Endothelial cell of umbilical vein (primary cell): ENCODE measurements around the gene VASN. TPM values are rescaled to one million over a fixed set of nuclear protein-coding genes. Genes with fewer than 3 reads are reported as not detected.

Experiments
- BruUV-seq: library from RNA; stranded (reverse); fragments of 400-500 nt; replicated peaks from 2 replicates; lab custom pipeline; 2021; lab: Mats Ljungman, UMichigan
- CTCF ChIA-PET: fragments of 300-600, 350-600 bp; sonication (Branson Sonifier 250); formaldehyde crosslinking; loops from one replicate; lab custom pipeline; 2021; ENCODE audit warnings: antibody characterized with exemption, inconsistent platforms; lab: Charles Lee
- POLR2A ChIA-PET: fragments of 300-600, 350-600 bp; sonication (Branson Sonifier 250); formaldehyde crosslinking; loops from one replicate; lab custom pipeline; 2021; ENCODE audit warnings: antibody characterized with exemption, inconsistent platforms; lab: Charles Lee
- DNase-seq: peaks from one replicate; pipeline ENCODE4 v3.0.0-alpha.2; 2011; ENCODE audit warnings: low read depth, low spot score
- FAIRE-seq: peaks from 2 replicates; lab custom pipeline; 2011; peaks lifted over from hg19 to GRCh38; lab: Jason Lieb, UNC
- H2AFZ ChIP-seq: 2 replicates; pipeline ENCODE4 v1.6.0; 2012; ENCODE audit warnings: low read depth, low read length, control low read depth, inconsistent platforms
- H3K27ac ChIP-seq: 2 replicates; pipeline ENCODE4 v1.5.1; 2011; ENCODE audit warnings: low read depth, mild to moderate bottlenecking, control low read depth, low read length, moderate library complexity; ENCODE audit not compliant: insufficient read depth
- H3K27me3 ChIP-seq, 2 experiments: 2 replicates each; pipeline versions ENCODE4 v1.6.0 to v1.6.1; 2011; ENCODE audit warnings: low read length in 2 of 2, mixed read lengths in 1 of 2; ENCODE audit not compliant: control insufficient read depth in 2 of 2, insufficient read depth in 2 of 2
- H3K36me3 ChIP-seq, 2 experiments: 2 replicates in 1 of 2; 3 replicates in 1 of 2; pipeline ENCODE4 v1.5.1; 2011; ENCODE audit warnings: low read length in 2 of 2, mild to moderate bottlenecking in 1 of 2, moderate library complexity in 1 of 2; ENCODE audit not compliant: control insufficient read depth in 2 of 2, insufficient read depth in 2 of 2; ENCODE audit errors: extremely low read depth in 1 of 2
- H3K4me1 ChIP-seq: 3 replicates; pipeline ENCODE4 v1.5.1; 2011; ENCODE audit warnings: mild to moderate bottlenecking, low read length; ENCODE audit not compliant: control insufficient read depth, insufficient read depth; ENCODE audit errors: extremely low read depth
- H3K4me2 ChIP-seq: 2 replicates; pipeline ENCODE4 v1.6.1; 2011; ENCODE audit warnings: low read length, control low read depth, mixed read lengths; ENCODE audit not compliant: insufficient read depth
- H3K4me3 ChIP-seq, 3 experiments: fragments of 200-600 bp in 1 of 3; sonication (generic), shearing (Covaris generic) in 1 of 3; replicated peaks in 1 of 3; 2 replicates each; pipeline ENCODE4 v1.5.1; 2011 to 2016; ENCODE audit warnings: control low read depth in 3 of 3, low read length in 3 of 3, mild to moderate bottlenecking in 2 of 3, inconsistent platforms in 1 of 3, low read depth in 1 of 3, moderate library complexity in 1 of 3; ENCODE audit not compliant: insufficient read depth in 1 of 3
- H3K79me2 ChIP-seq: 2 replicates; pipeline ENCODE4 v1.6.0; 2012; ENCODE audit warnings: low read length, inconsistent platforms; ENCODE audit not compliant: control insufficient read depth, insufficient read depth
- H3K9ac ChIP-seq: replicated peaks from 2 replicates; pipeline ENCODE3; 2011; ENCODE audit warnings: low read length, control low read depth; ENCODE audit not compliant: insufficient read depth; ENCODE audit errors: extremely low read depth
- H3K9me1 ChIP-seq: replicated peaks from 3 replicates; pipeline ENCODE4 v1.6.0; 2011; ENCODE audit warnings: mild to moderate bottlenecking, low read length; ENCODE audit not compliant: control insufficient read depth, insufficient read depth; ENCODE audit errors: extremely low read depth
- H3K9me3 ChIP-seq: replicated peaks from 2 replicates; pipeline ENCODE4 v1.5.1; 2012; ENCODE audit warnings: low read length, inconsistent platforms; ENCODE audit not compliant: control insufficient read depth, insufficient read depth
- H4K20me1 ChIP-seq: replicated peaks from 2 replicates; pipeline ENCODE3; 2011; ENCODE audit warnings: mild to moderate bottlenecking, low read length; ENCODE audit not compliant: control insufficient read depth, insufficient read depth; ENCODE audit errors: extremely low read depth
- EZH2 ChIP-seq: IDR thresholded peaks from 2 replicates; pipeline ENCODE4 v1.6.1; 2012; ENCODE audit warnings: borderline replicate concordance, low read depth, mild to moderate bottlenecking, moderate library complexity, low read length, inconsistent platforms; ENCODE audit not compliant: severe bottlenecking
- GATA2 ChIP-seq: IDR thresholded peaks from 2 replicates; pipeline ENCODE4 v1.7.0; 2011; ENCODE audit warnings: low read depth, mild to moderate bottlenecking, moderate library complexity, mixed read lengths, low read length; ENCODE audit not compliant: insufficient read length, insufficient read depth
- JUN ChIP-seq: IDR thresholded peaks from 2 replicates; pipeline ENCODE4 v1.6.1; 2011; ENCODE audit warnings: borderline replicate concordance, low read depth; ENCODE audit not compliant: insufficient read length, insufficient read depth
- MYC ChIP-seq: IDR thresholded peaks from one replicate; pipeline ENCODE4 v1.6.1; 2011; ENCODE audit warnings: mild to moderate bottlenecking, low read depth, low read length
- POLR2A ChIP-seq: IDR thresholded peaks from 2 replicates; pipeline ENCODE4 v1.6.1; 2012; ENCODE audit warnings: low read depth, mild to moderate bottlenecking, control low read depth, low read length
- POLR2AphosphoS5 ChIP-seq: IDR thresholded peaks from 2 replicates; pipeline ENCODE4 v1.6.1; 2012; ENCODE audit warnings: low read depth, mild to moderate bottlenecking, control low read depth, low read length, moderate library complexity; ENCODE audit not compliant: insufficient read depth
- dilution Hi-C: fragments of 300-500 bp; cut with MboI; formaldehyde crosslinking; loops from one replicate; pipeline ENCODE4 v1.15.0; 2019; ENCODE audit warnings: low sequenced_read_pairs; ENCODE audit not compliant: extremely low pct_ligation_motif_present
- intact Hi-C: fragments of 100-400 bp; cut with micrococcal nuclease; formaldehyde crosslinking; loops from one replicate; pipeline ENCODE4 v1.10.0; 2022
- polyA plus RNA-seq, 4 experiments: library from polyadenylated mRNA; depleted of rRNA in 3 of 4; stranded (reverse) in 3 of 4; unstranded in 1 of 4; fragments of >200 nt; gene quantifications; 2 replicates each; pipeline versions ENCODE4 v1.2.1 to v1.2.3, GENCODE V29; 2011 to 2012; ENCODE audit warnings: missing spikeins in 1 of 4
- total RNA-seq: library from RNA; stranded (reverse); gene quantifications from 2 replicates; pipeline ENCODE4 v1.2.3, GENCODE V29; 2021
- TF ChIP-seq, protein P1 (sequence below), 2 donors: IDR thresholded peaks; 1 replicate in 1 of 2; 2 replicates in 1 of 2; pipeline ENCODE4 v1.5.1; 2011; ENCODE audit warnings: low read length in 2 of 2, mild to moderate bottlenecking in 2 of 2, moderate library complexity in 2 of 2, control low read depth in 1 of 2, inconsistent platforms in 1 of 2, low read depth in 1 of 2; ENCODE audit not compliant: insufficient read depth in 1 of 2; ENCODE audit errors: extremely low read depth in 1 of 2
- TF ChIP-seq, protein P2 (sequence below): IDR thresholded peaks from 2 replicates; pipeline ENCODE4 v1.6.1; 2011; ENCODE audit not compliant: insufficient read depth, insufficient read length

The VASN gene
- total and polyA plus RNA-seq, 2 donors (not counting 3 experiments of a cell fraction or from before 2014, with no cell fraction given): 0.41 to 0.42 TPM

DNA sequence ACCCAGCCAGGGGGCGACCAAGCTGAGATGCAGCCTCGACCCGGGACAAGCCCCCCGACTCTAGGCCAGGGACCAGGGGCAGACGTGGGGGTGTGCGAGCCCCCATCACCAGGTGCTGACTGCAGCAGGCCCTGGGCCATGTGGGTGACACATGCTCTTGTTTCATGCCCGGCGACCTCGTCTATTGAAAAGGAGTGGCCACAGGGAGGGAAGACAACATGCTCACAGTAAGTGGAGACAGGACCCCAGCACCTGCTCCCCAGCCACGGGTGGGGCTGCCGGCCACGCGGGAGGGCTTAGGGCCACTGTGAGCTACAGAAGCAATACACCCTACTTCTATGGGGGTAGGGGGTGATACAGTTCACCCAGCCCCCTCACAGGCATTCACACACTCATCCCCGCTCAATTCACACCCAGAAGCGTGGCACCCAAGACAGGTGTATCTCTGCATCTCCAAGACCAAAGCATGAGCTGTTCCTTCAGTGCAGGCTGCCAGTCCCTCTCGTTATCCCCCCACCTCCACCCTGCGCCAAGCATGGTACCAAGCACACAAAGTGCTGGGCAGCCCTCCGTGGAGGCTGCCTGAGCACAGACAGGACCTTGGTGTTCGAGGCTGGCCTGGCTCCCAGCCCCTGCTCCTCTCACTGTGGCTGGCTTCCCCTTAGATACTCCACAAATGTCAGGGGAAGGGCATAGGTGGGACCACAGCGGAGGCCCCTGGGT is 13.6 kb downstream of the VASN start:
- no peaks in the 10 kb centered on the region for H3K27me3 ChIP-seq
- no TSS peak for BruUV-seq
- CTCF ChIA-PET: interaction anchor here (2.5 kb wide), 1 partner anchor 18 kb away, joined by 18 read pairs; no protein-coding TSS in a partner anchor
- no peak overlapping the region for H2AFZ ChIP-seq
- peaks cover 22% of the 10 kb centered on the region for H3K4me1 ChIP-seq
- no peaks in the 10 kb centered on the region for H4K20me1 ChIP-seq
- peaks cover 0 to 15% of the 10 kb centered on the region in 2 experiments for H3K36me3 ChIP-seq
- POLR2A ChIA-PET: no interaction called here
- TF ChIP-seq, protein P1, sequence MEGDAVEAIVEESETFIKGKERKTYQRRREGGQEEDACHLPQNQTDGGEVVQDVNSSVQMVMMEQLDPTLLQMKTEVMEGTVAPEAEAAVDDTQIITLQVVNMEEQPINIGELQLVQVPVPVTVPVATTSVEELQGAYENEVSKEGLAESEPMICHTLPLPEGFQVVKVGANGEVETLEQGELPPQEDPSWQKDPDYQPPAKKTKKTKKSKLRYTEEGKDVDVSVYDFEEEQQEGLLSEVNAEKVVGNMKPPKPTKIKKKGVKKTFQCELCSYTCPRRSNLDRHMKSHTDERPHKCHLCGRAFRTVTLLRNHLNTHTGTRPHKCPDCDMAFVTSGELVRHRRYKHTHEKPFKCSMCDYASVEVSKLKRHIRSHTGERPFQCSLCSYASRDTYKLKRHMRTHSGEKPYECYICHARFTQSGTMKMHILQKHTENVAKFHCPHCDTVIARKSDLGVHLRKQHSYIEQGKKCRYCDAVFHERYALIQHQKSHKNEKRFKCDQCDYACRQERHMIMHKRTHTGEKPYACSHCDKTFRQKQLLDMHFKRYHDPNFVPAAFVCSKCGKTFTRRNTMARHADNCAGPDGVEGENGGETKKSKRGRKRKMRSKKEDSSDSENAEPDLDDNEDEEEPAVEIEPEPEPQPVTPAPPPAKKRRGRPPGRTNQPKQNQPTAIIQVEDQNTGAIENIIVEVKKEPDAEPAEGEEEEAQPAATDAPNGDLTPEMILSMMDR (IDR thresholded peaks at IDR 0.05; ENCODE audit: extremely low read depth in 1 of 2, insufficient read depth in 1 of 2, low read depth in 1 of 2, low read length in 2 of 2): no peak
- TF ChIP-seq POLR2A: no peak
- no peak for TF ChIP-seq POLR2AphosphoS5
- TF ChIP-seq MYC: no peak
- TF ChIP-seq EZH2: no peak
- no peak for TF ChIP-seq JUN
- TF ChIP-seq, protein P2, sequence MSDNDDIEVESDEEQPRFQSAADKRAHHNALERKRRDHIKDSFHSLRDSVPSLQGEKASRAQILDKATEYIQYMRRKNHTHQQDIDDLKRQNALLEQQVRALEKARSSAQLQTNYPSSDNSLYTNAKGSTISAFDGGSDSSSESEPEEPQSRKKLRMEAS: no peak
- TF ChIP-seq GATA2: no peak
- H3K27ac ChIP-seq: no peak overlapping the region
- H3K9me1 ChIP-seq: no peaks in the 10 kb centered on the region
- H3K79me2 ChIP-seq: no peaks in the 10 kb centered on the region
- no peaks in the 10 kb centered on the region for H3K9me3 ChIP-seq
- intact Hi-C loops: no loop called here
- no peak overlapping the region for H3K9ac ChIP-seq
- no peak overlapping the region for H3K4me2 ChIP-seq
- H3K4me3 ChIP-seq: no peak overlapping the region
- FAIRE-seq (no peak), DNase-seq (no peak)
- dilution Hi-C loops: no loop called here
